HG03039 (cell line): ENCODE measurements around the gene CAMTA1.

ENCODE experiments used
- ATAC-seq: cut with Tn5 transposase; IDR thresholded peaks from one replicate; pipeline ENCODE4 v1.9.1; 2021; ENCODE audit warnings: mild to moderate bottlenecking, moderate library complexity; ENCODE audit not compliant: unreplicated experiment

The CAMTA1 gene

DNA sequence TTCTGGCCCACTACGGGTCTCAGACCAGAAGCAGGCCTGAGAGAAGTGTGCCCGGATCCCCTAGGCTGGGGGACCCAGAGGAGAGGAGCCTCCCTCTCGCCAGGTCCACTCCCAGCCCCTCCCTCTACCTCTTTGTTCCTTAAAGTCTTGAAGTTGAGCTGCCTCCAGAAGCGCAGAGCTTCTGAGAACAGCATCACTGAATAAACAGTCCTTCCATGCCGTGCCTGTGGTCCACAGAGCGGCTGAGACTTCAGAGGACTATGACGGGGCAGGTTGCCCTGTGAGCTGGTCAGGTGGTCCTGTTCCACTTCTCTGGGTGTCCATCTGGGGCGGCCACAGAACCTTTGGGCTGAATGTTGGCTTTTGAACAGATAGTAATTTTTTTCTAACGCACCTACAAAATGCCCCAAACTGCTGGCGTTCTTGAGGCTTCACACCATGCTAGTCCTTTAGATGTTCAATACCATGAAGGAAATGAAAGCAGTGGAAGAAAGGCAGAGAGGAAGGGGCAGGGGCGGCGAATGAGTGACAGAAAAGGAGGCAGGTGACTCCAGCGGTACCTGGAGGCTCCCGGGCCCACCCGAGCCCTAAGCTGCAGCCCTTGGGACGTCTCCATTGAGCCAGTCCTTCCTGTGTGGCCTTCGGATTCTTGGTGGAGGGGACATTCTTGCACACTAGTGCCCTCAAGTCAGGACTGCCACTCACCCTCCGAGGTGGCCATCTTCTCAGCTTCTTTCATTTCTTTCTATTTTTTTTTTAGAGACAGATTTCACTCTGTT, 746.5 kb downstream of the CAMTA1 start:
- ATAC-seq: no peak

DNA sequence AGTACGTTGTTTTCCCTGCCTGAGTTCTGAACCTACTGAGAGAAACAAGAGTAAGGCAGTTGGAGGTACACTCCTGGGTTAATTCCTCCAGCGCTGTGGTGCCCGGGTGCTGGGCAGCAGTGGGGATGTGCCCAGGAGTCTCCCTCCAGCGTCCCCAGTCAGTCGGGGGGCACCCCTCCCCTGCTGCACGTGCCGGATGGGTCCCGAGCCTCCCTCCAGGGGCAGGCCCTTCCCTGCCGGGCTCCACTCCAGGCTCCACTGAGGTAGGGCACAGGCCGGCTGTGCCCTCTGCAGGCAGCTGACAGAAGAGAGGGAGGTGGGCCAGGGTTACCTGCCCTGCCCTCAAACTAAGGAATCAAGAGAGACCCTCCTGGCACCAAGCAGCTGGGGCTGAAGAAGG, 747.8 kb downstream of the CAMTA1 start:
- ATAC-seq: no peak

DNA sequence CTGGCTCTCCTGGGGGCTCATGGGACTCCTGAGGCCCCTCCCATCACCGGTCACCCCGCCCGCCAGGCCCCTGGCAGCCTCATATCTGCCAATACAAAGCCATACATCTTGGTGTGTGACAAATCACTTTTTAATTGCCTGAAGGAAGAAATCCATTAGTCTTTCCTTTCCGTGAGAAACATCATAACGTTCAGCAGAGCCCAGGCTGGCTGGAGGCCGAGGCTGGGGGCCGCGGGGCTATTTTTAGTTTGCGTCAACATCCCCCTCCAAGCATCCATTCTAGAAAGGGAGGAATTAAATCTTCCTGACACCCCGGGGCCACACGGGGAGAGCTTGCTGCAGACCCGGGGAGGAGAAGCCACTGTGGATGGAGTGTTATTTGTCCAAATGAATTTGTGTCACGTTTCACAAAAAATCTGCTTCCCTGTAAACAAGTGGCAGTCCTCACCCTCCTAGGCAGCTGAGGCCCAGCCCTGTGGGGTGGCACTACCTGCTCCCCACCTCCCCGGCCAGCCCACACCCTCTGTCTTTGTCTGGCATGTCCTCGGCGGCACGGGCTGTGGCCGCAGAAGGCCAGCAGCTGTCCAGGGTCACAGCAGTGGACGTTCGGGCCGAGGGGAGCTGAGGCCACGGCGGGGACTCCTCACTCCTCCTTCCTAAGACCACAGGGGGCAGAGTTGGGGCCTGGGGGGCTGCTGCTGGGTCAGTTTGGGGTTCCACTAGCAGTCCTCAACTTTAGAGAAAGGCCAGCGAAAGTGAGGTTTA, 749.0 kb downstream of the CAMTA1 start:
- ATAC-seq: no peak

DNA sequence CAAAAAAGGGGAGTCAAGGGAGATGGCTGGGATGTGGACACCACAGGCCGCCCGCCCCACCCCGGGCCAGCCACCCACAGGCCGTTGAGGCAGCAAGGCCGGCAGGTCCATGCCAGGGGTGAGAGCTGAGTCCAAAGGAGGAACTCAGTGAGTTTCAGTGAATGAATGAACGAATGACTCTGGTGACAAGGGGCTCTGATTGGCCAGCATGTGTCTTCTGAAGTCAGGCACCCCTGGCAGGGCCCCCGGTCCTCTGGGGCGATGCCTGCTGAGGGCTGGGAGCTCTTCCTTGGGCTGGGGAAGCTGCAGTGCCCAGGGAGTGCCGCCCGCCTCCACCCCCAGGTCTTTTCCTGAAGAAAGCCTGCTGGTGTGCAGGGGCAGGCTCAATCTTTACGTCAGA, 749.8 kb downstream of the CAMTA1 start:
- no peak for ATAC-seq

DNA sequence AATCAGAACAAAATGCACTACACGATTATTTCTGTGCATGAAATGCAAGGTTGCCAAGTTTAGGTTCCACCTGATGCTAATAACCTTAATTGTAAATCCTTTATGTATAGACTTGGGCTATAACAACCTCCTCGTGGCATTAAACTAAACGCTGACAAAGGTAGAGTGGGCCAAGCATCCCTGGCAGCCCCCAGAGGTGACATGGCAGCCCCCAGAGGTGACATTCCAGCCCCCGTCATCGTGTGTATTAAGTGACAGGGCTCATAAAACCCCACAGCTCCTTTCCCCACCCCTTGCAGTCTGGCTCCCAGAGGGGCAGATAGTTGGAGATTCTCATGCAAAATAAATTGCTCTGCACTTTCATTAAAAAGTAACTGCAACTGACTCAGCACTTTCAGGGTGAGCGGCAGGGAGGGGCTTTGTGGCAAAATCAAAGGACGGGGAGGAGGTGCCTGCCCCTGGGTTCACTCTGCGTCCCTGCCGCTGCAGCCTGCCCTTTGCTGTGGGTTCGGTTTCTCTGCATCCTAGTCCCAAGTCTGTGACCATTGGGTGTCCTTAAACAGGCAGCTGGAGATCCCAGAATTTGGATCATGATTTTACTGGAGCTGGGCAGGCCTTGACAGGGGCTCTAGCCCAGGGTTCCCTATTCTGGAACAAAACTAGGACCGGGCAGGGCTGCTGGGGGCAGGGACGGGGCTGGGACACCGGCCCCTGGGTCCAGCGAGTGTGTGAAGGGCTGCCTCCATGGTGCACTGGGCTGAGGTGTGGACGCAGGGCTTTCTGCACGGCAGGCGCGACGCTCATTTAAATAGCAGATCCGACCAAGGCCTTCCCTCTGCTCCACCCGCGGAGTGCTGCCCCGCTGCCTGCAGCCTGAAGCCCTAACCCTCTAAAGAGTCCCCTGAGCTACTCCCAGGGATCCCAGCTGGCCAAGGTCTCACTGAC, 751.0 kb downstream of the CAMTA1 start:
- no peak for ATAC-seq

DNA sequence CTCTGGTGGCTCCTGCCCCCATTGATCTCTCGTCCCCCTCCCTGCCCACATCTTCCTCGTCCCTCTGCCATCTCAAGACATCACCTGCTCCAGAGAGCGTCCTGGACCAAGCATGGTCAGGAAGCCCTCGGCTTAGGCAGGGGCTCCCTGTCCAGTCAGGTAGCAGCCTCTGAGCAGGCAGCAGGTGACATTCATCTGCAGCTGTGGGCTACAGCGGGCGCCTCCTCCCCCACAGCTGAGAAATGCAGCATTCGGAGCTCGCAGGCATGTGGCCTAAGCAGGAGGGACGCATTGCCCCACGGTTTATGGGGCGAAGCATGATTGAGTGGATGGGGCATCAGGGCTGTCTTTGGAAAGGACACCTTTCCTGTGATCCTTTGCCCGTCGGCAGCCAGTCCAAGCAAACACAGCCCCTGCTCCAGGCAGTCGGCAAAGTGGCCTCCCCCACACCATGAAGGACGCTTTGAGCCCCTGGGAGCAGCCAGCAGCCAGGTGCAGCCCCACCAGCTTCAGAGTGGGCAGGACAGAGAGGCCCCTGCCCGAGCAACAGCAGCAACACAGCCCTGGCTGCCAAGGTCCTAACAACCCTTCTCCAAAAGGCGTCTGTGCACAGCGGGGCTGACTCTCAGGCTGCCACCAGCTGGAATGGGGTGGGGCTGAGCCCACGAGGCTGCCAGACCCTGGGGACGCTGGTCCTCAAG, 751.8 kb downstream of the CAMTA1 start:
- no peak for ATAC-seq

DNA sequence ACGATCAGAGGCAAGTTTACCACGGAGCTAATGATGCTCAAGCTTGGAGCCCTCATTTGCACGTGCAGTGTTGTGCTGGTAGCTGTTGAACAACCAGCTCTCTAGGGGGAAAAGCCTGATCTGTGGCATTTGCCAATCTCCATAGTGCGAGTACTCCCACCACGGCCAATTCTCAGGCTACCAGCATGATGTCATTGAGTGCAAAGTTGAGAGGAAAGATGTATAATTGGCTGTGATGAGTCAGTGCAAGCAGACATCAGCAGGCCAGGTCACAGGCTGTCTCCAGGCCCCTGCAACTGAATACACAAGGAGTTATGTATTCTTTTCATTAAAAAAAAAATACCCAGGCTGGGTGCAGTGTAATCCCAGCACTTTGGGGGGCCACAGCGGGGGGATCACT, 752.8 kb downstream of the CAMTA1 start:
- ATAC-seq: no peak

DNA sequence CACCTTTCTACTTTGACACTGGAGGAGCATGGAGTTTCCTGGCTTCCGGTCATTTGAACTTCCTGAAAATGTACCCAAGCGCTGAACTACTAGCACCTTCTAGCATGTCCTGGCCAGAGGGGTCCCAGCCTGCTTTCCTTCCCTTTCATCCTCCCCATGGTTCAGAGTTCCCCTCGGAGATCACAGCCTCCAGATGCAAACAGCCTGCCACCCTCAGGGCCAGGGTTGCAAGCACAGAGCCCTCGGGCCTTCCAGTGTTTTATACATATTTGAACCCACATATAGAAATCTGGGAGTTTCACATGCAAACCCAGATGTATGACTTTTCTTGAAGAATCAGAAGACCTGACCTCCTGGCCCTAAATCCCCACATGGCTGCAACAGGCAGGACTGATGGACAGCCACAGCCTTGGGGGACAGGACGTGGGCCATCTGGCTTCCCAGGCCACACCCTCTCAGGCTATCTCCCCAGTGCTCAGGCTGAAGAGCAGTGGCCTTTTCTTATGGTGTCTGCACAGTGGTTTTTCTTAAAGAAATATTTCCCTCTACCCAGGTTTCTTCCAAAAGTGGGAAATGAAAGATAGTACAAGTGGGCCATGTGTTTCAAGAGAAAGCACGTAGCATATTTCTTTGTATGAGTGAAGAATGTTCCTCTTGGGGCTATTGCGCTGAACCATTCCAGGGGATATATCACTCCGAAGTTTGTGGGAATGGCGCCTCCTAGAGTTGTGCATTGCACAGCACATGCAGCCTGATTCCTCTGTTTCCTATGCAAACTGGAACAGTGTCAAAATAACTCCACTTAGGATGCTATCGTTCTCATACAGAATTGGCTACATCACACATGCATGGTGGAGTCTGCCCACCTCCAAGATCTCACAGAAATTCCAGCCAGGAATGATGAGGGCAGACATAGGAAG, 753.9 kb downstream of the CAMTA1 start:
- ATAC-seq: no peak

DNA sequence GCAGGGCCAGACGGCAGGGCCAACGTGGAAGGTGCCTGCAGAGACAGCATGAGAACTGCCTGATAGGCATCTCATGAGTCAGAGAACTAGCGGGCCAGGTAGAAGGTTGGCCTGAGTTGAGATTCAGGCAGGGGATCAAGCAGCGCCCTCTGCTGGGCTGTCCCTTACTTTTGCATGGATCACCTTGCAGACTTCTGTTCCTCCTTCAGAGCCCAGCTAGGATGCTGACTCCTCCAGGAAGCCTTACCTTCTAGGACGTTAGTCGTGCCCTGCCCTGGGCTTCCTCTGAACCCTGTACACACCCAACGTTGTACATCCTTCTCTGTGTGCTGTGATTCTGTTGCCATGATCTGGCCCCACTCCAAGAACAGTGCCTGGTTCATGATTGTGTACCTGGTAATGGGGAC, 754.5 kb downstream of the CAMTA1 start:
- ATAC-seq: no peak

DNA sequence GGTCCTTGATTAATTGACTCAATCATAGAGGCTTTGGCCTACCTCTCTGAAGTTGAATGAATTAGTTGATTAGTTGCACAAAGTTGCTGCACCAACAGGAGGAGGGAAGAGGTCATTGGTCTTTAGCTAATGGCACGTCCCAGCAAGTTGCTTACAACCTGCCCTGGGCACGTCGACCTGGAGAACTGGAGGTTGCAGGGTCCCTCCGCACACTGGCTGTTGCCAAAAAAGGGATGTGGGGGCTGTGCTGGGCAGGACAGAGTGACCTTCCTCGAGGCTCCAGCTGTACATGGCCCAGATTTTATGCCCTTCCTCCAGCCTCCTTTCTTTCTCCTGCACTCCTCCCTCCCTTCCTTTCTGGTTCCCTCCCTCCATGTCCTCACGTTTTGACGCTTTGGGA, 755.6 kb downstream of the CAMTA1 start:
- no peak for ATAC-seq

DNA sequence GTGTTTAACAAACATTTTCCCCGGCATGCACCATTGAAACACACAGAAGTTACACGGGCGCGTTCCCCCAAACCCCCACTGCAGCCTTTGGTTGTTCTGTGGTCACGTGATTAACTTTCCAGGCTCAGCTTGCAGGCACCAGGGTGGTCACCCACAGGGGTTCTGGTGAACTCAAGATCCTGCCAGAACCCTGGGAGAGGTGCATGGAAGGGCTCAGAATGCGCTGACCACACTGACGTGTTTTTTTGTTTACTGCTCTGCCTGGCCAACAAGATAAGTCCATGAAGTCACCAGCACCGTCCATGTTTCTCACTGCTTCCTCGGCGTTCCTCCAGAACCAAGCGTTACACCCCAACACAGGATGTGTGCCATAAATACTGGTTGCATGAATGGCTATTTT, 756.4 kb downstream of the CAMTA1 start:
- ATAC-seq: no peak

DNA sequence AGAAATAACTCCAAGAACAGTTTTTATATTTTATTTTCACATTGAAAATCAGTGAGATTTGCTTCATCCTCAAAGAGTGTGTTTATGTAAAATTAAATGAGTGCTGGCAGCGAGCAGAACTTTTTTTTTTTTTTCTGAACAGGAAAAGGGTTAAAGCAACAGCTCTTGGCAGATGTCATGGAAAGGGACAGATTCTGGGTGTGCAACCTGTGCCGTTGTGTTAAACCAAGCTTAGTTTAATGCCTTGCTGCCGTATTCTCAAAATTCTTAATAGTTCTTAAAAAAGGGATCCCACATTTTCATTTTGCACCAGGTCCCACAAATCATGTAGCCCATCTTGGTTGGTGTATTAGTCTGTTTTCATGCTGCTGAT, 758.5 kb downstream of the CAMTA1 start:
- no peak for ATAC-seq

DNA sequence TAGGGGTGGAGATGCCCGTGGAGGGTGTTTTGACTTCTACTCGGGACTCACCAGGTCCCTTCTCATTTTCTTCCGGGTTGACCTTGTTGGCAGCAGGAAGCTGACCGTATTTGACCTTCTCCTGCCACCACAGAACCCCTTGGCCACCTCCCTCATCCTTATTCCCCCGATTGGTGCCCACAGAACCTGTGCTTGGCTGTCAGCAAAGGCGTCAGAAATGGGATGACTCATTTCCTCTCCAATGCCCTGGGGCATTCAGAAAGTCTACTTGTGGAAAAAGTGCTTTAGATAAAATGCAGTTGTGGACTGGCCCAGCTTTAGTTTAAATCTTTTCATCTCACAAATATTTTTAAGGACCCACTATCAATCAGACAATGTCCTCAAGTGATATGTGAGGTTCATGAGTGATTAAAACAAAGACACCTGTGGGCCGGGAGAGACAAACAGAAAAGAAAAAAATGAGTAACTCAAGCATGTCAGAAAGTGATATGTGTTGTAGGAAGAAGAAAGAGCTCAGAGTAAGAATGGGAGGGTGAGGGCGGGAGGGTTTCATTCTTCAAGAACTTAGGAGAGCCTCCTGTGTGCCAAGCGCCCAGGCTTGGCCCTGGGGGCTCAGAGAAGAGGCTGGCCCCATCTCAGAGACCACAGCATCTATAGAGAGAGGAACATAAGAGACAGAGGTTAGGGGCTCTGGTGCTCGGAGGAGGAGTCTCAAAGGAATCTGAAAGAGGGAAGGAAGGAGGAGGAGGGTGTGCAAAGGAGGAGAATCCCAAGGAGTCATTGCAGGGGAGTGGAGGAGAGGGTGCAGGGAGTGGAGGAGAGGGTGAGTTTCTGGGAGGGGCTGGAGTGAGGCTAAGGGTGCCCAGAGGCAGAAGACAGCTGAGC, 764.3 kb downstream of the CAMTA1 start:
- no peak for ATAC-seq

DNA sequence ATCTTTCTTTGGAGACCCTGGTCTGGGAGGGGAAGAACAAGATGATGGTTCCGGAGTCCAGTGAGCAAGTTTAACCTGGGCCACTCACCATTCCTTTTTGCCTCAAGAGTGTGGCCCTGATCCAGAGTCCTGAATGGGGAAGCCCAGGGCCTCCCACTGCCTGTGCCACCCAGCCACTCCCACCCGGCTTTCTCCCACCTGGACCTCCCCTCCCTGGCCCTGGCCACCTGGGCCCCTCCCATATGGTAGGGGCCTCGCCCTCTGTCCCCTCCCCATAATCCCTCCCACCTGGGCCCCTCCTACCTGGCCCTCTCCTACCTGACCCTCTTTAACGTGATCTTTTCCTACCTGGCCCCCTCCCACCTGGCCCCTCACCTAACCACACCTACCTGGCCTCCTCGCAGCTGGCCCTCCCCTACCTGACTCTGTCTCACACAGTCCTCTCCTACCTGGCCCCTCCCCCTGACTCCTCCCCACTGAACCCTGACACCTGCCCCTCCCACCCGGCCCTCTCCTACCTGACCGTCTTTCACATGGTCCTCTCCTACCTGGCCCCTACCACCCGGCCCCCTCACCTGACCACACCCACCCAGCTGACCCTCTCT, 765.1 kb downstream of the CAMTA1 start:
- ATAC-seq: no peak

DNA sequence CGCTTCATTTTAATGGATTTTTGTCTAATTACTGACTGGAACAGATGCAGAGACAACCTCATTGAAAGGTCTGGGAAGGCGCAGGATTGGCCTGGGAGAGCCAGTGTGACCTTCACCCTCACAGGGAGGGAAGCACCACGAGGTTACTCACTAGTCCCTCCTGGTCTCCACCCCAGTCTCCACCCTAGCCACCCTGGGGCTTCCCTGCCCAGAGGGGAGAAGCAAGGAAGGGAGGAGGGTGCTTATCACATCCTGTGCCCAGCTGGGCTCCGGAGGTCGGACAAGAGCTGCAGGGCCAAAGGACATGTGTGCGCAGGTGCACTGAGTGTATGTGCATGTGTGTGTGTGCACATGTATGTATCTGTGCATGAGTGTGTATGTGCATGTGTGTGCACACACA, 765.7 kb downstream of the CAMTA1 start:
- ATAC-seq: no peak

DNA sequence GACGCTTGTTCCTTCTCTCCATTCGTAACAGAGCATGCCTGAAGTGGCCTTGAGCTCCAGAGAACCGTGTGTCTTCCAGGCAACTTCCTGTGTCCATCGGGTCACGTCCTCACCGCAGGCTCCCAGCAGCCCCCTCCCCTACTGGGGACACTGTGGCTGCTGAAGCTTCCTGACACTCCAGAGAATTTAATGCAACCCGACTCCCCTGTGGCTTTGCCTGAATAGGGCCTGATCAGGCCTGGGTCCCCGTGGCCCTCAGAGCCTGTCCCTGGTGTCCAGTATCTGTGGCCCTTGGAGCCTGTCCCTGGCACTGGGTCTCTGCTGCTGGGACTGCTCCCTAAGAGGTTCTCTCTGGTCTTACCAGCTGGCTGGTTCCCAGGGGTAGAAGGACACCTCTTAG, 766.2 kb downstream of the CAMTA1 start:
- no peak for ATAC-seq

DNA sequence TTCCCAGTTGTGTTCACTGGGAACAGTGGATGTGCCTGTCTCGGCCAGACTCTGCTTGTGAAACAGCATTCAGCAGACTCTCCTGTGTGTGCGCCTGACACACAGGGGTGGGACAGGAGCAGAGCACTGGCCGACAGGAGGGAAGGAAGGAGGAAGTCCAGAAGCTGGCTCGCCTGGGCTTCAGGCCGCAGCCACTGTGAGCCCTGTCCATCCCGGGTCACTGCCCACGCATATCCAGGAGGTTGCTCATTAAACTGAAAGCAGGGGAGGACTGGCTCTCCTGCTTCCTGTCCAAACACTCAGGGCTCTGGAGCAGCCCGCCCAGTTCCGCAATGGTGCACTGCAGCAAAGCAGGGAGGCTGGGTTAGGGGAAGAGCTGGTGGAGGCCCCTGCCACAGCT, 767.1 kb downstream of the CAMTA1 start:
- no peak for ATAC-seq

DNA sequence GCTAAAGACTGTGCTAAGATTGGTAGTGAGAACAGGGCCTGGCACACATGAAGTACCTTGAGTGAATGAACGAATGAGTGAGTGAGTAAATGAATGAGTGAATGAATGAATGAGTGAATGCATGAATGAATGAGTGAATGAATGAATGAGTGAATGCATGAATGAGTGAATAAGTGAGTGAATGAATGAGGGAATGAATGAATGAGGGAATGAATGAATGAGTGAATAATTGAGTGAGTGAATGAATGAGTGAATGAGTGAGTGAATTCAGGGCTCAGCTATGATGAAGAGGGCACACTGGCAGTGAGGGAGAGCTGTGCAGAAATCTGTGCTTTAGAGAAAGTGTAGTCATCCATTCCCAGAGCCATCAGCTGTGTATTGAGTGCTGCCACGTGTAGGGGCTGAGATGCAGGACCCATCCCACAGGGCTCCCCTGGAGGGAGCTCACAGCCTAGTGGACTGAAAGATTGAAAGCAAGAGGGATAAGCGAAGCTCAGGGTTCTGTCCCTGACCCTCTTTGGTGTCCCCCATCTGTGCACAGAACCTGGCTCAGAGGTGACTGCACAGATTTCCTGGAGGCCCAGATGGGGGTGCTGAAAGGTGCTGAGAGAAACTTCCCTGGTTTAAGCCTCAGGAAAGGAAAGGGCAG, 767.9 kb downstream of the CAMTA1 start:
- no peak for ATAC-seq
